ENCODE results near the gene GOLGA6L22. TPM values are rescaled to one million over a fixed set of nuclear protein-coding genes. Genes with fewer than 3 reads are reported as not detected.
"Not testable (repeated sequence)": the region's sequence is repeated elsewhere in the genome, so short reads cannot be mapped to it uniquely, and the experiment has no call there.

Gene GOLGA6L22
- total and polyA plus RNA-seq, 7 donors = not detected

DNA sequence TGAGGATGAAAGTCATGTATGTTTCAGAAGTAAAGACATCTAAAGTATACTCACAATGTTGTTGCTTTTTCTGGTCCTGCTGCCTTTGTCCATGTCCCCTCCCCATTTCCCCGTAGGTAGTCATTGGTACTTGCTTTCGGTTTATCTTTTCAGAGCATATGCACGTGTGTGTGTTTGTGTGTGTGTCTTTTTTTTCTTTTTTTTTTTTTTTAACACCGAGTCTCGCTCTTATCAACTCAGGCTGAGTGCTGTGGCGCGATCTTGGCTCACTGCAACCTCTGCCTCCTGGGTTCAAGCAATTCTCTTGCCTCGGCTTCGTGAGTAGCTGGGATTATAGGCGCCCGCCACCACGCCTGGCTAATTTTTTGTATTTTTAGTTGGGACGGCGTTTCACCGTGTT is 57.4 kb downstream of the GOLGA6L22 start:
- H3K4me1 ChIP-seq; H3K36me3 ChIP-seq; H3K27ac ChIP-seq; H3K4me3 ChIP-seq; H3K9me3 ChIP-seq; H3K27me3 ChIP-seq; DNase-seq; intact Hi-C loops (cut with DNase I): not testable (repeated sequence)
- 92 to 95% methylated on average over 2 to 6 of the region's 15 CpGs for WGBS, 2 donors

Small RNA genes lying within 50 kb of the gene (small RNA-seq; reads per million reads assigned to genes)
- 0 reads per million in 3 donors for gene RN7SL545P

Data from sigmoid colon (tissue), 7 donors.